HG02981 (cell line): ENCODE measurements around the gene HOXD8.
A peak's percentile ranks its signal among the peaks of the same experiment; 100 is the strongest.

ENCODE experiments used
- ATAC-seq: cut with Tn5 transposase; IDR thresholded peaks from one replicate; pipeline ENCODE4 v1.9.1; 2021; ENCODE audit warnings: mild to moderate bottlenecking, moderate library complexity; ENCODE audit not compliant: unreplicated experiment

The HOXD8 gene

DNA sequence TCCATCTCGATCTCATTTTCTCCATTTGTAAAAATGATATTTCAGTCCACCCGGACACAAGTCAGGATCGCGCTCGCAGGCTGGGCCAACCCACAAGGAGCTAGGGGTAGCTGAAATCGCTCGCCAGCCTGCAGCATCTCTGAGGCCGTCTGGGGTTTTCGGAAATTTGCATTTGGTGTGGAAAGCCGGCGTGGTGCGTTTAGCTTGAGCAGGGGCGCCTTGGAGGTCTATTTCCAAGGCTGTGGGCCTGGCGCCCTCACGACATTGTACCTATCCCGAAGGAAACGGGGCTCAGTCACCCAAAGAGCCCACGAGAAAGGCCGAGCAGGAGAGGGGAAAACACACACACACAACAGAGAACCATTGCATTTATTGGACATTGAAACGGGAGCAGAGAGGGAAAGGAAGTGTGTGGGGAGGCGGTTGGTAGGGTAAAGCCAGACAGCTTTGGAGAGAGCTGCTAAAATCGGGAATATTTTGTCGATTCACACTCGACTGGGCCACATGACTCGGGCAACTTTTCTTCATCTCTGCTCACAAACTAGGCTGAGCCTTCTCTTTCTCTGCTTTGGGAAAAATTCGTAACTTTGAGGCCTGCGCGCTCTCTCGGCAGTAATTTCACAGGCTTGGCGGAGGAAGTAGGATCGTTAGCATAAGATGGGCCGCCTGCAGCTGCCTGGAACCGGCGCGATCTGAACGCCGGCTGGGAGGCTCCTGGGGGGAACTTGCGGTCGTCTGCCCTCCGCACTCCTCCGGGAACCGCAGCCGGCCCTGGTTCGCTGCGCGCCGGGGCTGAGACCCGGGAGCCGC is 1.1 kb upstream of the HOXD8 start:
- no peak for ATAC-seq

- no peak for ATAC-seq
These were observed 275 bp downstream of the HOXD8 start for GRCh38 chr2:176129813-176130146.

- no peak for ATAC-seq
These were observed 847 bp downstream of the HOXD8 start for GRCh38 chr2:176130147-176130956.

DNA sequence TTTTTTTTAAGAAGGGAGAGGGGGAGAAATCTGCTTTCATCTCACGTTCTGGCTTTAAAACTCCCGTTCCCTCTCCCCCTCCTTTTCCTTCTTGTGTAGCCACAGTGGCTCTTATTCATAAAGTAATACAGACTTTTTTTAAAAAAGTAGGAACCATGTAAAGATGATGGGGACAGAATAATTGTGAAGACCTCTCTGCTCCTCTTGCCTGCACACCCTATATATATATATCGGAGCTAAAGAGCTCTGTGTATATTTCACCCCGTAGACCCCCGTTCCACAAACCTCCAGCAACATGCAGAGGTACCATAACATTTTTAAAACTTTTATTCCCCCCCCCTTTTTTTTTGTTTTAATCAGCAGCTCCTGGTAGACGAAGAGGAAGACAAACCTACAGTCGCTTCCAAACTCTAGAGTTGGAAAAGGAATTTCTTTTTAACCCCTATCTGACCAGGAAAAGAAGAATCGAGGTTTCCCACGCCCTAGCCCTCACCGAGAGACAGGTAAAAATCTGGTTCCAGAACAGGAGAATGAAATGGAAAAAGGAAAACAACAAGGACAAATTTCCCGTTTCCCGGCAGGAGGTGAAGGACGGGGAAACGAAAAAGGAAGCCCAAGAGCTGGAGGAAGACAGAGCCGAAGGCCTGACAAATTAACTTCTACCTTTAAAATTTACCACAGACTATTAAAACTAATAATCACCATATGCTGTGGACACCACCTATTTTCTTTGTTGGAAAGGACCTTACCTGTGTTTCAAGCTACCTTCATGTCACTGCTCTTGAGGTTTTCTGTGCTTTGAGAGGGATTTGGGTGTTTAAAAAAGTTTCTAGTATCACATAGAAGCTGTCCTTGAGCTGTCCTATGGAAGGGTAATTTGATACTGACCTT is 1.7 kb downstream of the HOXD8 start:
- ATAC-seq = no peak

DNA sequence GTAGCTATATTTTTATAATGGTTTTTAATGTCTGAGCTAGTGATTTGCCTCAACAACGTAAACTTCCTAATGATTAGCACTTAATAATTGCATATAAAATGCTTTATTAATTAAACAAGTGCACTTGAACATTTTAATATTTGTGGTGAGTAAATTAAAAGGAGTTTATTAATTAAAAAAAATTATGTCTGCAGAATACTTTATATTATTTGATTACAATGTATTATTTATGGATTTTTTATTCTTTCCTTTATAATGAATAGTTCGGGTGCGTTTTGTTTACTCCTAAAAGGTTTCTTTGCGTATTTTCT is 2.3 kb downstream of the HOXD8 start:
- no peak for ATAC-seq

- ATAC-seq = no peak
These were observed 3.0 kb downstream of the HOXD8 start for GRCh38 chr2:176132205-176133171.

- ATAC-seq = no peak
These were observed 3.9 kb downstream of the HOXD8 start for GRCh38 chr2:176133389-176133788.

DNA sequence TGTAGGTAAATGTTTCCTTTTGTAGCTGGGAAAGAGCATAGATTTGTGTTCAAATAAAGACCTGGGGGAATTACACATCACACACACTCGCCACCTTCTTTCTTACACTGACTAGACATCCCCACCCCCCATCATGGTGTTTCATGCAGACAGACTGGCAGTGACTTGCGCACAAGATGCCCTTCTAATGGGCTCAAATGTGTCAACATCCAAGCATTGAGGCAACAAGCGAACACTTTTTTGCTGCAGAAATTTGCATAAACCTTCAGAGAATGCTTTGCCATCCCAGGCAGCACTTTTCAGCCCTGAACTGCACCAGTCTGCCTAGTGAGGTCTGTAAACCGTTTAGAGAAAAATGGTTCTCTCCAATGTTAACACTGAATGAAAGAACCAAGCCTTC is 4.5 kb downstream of the HOXD8 start:
- ATAC-seq = no peak

DNA sequence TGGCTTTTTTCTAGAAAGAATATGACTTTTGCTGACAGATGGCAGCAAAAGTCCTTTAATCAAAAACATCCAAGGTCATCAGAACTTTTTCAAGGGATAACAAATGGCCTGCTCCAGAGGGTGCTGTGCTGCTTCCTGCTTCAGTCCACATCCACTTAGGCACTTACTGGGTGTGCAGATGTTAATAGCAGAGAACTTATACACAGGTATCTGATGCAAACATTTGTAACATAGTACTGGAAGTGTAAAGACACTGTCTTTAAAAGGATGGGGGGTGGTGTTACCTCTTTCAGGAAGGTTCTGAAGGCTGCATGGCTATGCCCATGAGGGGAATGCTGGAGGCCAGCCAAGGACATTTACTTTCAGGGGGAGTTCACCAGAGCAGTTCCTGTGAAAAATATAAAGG is 5.5 kb downstream of the HOXD8 start:
- no peak for ATAC-seq

DNA sequence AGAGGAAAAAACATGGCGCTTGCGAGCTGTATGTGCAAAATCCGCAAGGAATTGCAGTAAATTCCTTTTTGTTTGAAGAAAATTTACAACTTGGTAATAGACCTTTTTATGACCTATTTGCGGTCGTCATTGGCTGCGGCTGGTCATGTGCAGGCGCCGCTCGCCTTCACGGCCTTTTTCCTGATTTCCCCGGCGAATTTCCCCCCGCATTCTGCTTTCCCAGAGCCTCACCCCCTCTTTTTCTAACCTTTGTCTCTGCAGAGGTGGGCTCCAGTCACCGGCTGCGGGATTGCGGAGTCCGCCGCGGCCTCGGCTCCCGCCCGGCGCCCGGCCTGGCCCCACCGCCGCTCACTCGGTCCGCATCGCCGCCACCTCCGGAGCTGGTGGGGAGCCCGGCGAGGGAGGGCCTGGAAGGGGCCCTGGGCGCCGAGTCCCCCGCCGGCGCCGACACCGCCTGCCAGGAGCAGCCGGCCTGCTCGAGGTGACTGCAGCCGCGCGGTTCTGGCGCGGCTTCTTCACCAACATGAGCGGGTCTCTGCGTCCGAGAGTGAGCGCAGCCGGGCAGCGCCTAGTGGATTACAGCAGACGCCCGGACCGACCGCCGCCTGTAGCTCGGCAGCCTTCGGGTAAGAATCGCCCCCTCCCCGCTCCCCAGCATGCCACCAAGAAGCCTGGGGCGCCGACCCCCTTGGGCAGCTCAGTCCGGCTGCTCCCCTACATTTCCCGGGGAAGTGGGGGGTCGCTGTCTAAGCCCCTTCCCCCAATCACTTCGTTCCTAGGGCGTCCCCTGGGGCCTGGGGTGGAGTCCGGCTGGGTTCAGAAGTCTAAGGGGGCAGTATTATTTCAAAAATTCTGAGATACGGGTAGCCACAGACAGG is 7.1 kb downstream of the HOXD8 start:
- ATAC-seq = no peak

- no peak for ATAC-seq
These were observed 7.7 kb downstream of the HOXD8 start for GRCh38 chr2:176137252-176137580.

- ATAC-seq = no peak
These were observed 8.4 kb downstream of the HOXD8 start for GRCh38 chr2:176137906-176138305.

DNA sequence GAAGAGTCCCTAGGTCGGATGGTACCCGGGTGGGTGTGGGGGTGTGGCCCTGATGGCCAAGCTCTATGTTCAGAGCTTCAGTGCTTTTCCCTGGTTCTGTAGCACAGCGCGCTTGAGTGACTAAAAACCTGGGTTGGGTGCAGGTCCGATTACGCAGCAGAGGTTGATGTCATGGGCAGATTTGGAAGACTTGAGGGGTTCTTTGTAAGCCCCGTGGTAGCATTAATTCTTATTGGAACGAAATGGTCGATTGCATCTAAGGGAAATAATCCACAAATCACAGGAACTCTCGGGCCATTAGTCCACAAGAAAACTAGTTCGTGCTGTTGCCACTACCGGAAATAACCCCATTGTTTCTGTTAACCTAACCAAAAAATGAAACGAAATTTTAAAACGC is 9.0 kb downstream of the HOXD8 start:
- ATAC-seq = no peak

- ATAC-seq = no peak
These were observed 9.6 kb downstream of the HOXD8 start for GRCh38 chr2:176138923-176139660.

DNA sequence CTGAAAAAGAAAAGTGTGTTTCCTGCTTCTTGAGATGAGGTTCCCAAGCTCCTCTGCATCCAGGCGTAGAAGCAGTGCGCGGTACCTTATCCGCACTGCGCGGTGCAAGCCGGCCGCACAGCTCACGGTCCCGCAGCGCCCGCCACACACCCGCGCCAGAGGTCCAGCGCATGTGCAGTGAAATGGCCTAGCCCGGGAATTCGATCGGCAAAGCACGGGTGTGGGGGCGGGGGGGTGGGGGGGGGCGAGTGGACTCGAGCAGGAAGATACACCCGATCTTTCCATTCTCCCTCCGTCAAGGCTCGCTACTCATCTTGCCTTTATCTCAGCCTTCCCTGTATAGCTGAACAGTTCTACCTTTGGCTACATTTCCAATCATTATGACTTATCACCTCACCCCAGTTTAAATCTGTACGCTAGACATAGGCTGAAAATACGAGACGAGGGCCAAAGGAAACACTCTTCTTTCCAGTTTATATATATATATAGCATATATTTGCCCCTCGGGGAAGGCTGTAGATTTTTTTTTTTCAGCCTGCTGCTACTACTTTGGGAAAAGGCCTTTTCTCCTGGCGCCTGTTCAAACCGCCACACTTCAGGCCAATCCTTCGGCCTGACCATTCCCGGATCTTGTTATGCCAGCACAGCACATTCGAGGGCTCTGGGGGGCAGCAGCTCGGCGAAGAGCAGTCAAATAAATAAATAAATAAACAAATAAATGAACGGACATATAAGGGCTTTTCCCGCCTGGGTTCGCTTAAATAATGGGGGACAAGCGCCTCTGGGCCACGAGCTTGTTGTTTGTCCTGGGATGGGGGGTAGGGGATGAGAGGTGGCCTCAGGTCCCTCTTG is 10.4 kb downstream of the HOXD8 start:
- ATAC-seq = no peak

GRCh38 chr2:176140513-176141317 is 11.2 kb downstream of the HOXD8 start:
- peak; percentile 84 for ATAC-seq

- ATAC-seq = no peak
These were observed 12.8 kb downstream of the HOXD8 start for GRCh38 chr2:176142281-176142680.
